Measurements from ENCODE around the gene LMTK2.

Gene LMTK2

DNA sequence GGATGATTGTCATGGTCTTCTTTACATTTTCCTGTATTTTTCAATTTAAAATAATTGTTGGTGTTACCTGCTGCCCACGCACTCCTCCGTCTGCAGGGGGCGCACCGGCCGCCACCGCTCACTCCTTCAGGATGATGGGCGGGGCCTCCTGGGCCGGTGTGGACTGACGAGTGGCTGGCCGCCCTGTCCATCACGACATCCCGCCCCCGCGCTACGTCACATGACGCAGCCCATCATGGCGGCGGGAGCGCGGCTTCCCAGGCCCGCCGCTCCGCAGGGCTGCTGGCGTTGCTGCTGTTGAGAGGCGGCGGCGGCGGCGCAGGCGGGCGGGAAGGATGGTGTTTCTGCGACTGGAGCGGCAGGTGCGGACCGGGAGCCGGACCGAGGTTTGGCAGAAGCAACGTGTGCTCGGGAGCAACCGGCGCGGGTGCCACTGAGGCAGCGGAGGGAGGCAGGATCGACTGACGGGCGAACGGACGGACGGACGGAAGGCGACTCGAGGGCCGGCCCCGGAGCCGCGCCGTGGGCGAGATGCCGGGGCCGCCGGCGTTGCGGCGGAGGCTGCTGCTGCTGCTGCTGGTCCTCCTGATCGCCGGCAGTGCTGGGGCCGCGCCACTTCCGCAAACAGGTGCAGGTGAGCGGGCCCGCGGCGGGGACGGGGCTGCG, at the start of gene LMTK2:
Gene LMTK2, plus strand, starts transcription at position 216 of the 666 bp plus-strand sequence. Its CDS starts 316 bp downstream, at position 532.
- DNase-seq, result peak; percentile 97

DNA sequence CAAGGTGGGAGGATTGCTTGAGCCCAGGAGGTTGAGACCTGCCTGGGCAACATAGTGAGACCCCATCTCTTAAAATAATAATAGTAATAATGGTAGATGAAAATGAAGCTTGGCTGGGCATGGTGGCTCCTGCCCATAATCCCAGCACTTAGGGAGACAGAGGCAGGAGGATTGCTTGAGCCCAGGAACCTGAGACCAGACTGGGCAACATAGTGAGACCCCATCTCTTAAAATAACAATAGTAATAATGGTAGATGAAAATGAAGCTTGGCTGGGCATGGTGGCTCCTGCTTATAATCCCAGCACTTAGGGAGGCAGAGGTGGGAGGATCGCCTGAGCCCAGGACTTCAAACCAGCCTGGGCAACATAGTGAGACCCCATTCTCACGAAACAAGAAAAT, 49.5 kb upstream of the LMTK2 start:
- no peak for DNase-seq

GRCh38 chr7:98058186-98058585, 48.5 kb upstream of the LMTK2 start:
- no peak for DNase-seq

DNA sequence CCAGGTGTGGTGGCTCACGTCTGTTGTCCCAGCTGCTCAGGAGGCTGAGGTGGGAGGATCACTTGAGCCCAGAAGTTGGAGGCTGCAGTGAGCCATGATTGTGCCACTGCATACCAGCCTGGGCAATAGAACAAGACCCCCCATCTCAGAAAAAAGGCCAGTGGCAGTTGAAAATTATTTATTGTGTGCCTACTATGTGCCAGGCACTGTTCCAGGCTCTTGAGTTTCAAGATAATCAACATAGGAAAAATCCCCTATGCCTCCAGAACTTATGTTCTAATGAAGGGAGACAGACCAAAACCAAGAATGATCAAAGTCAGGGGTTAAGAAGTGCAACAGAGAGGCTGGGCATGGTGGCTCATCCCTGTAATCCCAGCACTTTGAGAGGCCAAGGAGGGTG, 42.4 kb upstream of the LMTK2 start:
- no peak for DNase-seq

- no peak for DNase-seq
Measured at GRCh38 chr7:98066208-98066607, 40.5 kb upstream of the LMTK2 start.

DNA sequence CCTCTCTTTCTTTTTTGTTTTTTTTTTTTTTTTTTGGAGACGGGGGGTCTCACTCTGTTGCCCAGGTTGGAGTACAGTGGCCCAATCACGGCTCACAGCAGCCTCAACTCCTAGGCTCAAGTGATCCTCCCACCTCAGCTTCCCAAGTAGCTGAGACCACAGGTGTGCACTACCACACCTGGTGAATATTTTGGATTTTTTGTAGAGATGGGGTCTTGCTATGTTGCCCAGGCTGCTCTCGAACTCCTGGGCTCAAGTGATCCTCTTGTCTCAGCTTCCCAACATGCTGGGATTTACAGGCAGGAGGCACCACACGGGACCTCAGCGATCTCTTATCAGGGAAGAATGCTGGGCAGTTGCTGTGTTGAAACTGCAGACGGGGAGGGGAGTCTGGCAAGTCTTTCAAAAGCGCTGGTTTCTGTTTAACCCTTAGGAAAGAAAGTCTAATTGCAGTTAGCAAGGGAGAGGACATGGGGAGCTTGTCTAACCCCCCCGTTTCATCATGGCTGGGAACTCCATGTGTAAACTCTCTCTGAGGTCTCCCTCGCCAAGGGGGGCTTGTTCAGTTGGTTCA, 39.6 kb upstream of the LMTK2 start:
- no peak for DNase-seq

GRCh38 chr7:98073047-98073446, 33.6 kb upstream of the LMTK2 start:
- no peak for DNase-seq

DNA sequence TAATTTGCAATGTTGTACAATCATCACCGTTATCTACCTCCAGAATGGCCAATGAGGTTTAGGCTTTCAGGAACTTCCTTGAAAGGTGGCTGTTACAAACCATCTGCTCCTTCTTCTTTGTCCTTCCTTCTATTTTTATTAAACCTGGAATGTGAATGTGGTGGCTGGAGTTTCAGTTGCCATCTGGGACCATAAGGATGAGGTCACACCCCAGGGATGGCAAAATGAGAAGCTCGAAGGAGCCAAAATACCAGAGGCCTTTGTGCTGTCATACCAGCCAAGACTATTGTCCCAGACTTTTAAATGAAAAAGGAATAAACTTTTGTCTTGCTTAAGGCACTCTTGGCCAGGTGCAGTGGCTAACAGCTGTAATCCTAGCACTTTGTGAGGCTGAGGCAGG, 30.9 kb upstream of the LMTK2 start:
- DNase-seq, result no peak

- DNase-seq, result no peak
Measured at GRCh38 chr7:98077762-98078161, 28.9 kb upstream of the LMTK2 start.

DNA sequence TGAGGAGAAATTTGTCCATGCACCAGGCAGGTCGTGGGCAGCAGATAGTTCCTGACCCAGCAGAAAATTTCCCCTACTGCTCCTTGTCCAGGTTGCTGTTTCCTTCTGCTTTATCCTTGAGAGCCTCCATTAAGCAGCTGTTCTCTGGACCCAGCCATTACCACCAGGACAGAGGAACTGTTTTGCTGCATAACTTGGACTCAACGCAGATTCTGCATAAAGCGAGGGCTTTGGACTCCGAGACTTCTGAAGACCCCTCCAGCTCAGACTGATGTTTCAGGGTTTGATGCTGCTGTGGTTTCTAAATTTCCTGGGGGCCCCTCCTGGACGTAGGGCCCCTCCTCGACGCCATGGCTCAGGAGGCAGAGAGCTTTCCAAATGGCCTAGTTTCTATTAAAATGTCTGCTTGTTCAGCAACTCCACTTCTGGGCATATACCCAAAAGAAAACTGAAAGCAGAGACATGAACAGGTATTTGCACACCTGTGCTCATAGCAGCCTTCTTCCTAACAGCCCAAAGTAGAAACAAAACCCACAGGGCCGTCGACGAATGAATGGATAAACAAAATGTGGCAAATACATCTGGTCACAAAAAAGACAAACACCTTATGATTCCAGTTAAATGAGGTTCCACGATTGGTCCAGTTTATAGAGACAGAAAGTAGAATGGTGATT, 28.3 kb upstream of the LMTK2 start:
- no peak for DNase-seq

- no peak for DNase-seq
Measured at GRCh38 chr7:98079891-98080648, 26.6 kb upstream of the LMTK2 start.

GRCh38 chr7:98081319-98081718, 25.3 kb upstream of the LMTK2 start:
- no peak for DNase-seq

DNA sequence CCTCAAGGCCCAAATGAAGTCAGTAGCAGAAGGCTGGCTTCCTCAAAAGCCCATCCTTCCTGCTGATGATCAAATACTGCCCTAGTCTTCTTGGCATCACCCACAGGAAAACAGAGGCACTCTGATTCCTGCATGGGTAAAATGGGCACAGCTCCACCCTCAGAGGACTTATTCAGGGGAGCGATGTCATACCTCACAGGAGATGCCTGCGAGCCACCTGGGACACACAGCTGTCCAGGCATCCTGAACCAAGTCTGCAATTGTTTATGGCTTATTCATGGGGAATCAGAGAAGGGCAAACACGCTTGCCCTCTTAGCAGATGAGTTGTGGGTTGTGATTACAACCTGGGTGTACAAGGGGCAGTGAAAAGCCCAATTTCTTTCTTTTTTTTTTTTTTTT, 22.0 kb upstream of the LMTK2 start:
- no peak for DNase-seq

DNA sequence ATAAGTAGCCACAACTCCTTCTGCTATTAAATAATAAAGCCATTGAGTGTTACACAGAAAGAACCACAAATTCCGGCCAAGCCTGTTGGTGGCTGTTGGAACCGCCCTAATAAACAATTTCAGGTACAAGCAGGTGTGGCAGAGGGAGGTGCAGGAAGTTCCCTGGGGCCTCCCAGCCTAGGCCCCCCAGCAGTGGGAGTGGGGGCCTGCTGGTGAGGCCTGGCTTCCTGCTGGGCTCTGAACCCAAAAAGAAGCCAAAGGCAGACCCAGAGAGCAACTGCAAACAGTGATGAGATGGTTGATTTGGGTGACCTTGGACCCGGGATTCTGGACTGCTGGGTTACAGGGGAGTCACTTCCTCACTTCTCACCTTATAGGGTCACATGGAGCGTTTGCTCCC, 21.0 kb upstream of the LMTK2 start:
- DNase-seq, result no peak

GRCh38 chr7:98086281-98086718, 20.4 kb upstream of the LMTK2 start:
- DNase-seq, result no peak

GRCh38 chr7:98088109-98088508, 18.6 kb upstream of the LMTK2 start:
- DNase-seq, result no peak

DNA sequence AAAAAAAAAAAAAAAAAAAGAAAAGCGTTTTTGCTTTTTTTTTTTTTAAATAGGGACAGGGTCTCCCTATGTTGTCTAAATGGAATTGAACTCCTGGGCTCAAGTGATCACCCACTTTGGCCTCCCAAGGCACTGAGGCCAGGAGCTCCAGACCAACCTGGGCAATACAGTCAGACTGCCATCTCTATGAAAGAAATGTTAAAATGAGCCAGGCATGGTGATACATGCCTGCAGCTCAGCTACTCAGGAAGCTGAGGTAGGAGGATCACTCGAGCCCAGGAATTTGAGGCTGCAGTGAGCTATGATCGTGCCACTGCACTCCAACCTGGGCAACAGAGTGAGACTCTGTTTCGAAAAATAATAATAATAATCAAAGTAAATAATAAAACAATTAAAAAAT, 16.5 kb upstream of the LMTK2 start:
- DNase-seq, result no peak

- DNase-seq, result no peak
Measured at GRCh38 chr7:98091061-98091460, 15.6 kb upstream of the LMTK2 start.

GRCh38 chr7:98091523-98091922, 15.1 kb upstream of the LMTK2 start:
- no peak for DNase-seq

DNA sequence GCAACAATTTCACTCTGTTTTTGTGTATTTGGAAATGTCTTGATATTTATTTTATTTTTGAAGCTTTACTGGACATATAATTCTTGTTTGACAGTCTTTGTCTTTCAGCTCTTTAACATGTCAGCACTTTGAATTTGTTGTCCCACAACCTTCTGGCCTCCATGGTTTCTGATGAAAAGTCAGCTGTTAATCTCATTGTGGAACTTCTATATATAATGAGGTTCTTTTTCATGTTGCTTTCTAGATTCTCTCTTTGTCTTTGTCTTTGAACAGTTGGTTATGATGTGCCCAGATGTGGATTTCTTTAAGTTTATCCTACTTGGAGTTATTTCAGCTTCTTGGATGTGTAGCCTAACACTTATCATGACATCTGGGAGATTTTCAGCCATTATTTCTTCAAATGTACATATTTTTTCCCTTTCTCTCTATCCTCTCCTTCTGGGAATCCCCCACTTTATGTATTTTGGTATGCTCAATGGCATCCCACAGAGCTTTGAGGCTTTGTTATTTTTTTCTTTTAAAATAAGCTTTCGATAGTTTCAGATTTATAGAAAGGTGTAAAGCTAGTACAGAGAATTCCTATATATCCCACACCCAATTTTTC, 9.5 kb upstream of the LMTK2 start:
- DNase-seq, result no peak

GRCh38 chr7:98100088-98100487, 6.6 kb upstream of the LMTK2 start:
- DNase-seq, result no peak

GRCh38 chr7:98102170-98102569, 4.5 kb upstream of the LMTK2 start:
- DNase-seq, result no peak

GRCh38 chr7:98105942-98106544, 619 bp upstream of the LMTK2 start:
- DNase-seq, result peak; percentile 2
